Coronary artery (tissue), 2 donors: ENCODE results near the gene MAPK10.
"Not testable (repeated sequence)": the region's sequence is repeated elsewhere in the genome, so short reads cannot be mapped to it uniquely, and the experiment has no call there.

ENCODE experiments used
- DNase-seq: peaks from one replicate; pipeline ENCODE4 v3.0.0-alpha.2; 2017; ENCODE audit warnings: low spot score
- H3K27ac ChIP-seq, 2 donors: fragments of 200-600 bp; sonication (generic); one replicate each; pipeline ENCODE4 v1.5.1; 2016 to 2019
- H3K4me3 ChIP-seq: fragments of 200-600 bp; sonication (generic); 2 replicates; pipeline ENCODE4 v1.5.1; 2016; ENCODE audit warnings: mild to moderate bottlenecking, moderate library complexity
- CTCF ChIP-seq: fragments of 200-600 bp; sonication (generic); IDR thresholded peaks from one replicate; pipeline ENCODE4 v1.5.1; 2019; ENCODE audit warnings: antibody characterized with exemption

The MAPK10 gene

GRCh38 chr4:85966373-85966772 is 393.5 kb downstream of the MAPK10 start:
- Histone ChIP-seq H3K27ac (peak overlapping the region in 1 of 2 donors; percentile 6), H3K4me3 (no peak overlapping the region)
- DNase-seq: no peak
- no peak for TF ChIP-seq CTCF

DNA sequence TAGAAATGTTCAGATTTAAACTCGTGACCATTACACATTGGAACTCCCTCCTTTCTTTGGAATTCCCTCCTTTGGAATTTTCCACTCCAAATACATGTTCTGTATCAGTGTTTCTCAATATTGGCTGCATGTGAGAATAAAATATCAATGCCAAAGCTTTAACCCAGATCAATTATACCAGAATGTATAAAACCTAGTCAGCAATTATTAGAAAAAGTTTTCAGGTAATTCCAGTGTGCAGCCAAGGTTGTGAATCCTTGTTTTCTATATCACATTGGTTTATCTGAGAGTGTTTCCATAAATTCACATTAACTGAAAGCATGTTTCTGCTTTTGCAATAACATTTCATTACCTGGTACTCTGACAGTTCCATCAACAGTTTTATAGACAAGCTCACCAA is 394.3 kb downstream of the MAPK10 start:
- Histone ChIP-seq H3K4me3 (no peak overlapping the region), H3K27ac (peak overlapping the region in 1 of 2 donors; percentile 6)
- DNase-seq: no peak
- no peak for TF ChIP-seq CTCF

GRCh38 chr4:85965017-85965416 is 394.8 kb downstream of the MAPK10 start:
- not testable (repeated sequence) for DNase-seq, H3K27ac ChIP-seq, H3K4me3 ChIP-seq

DNA sequence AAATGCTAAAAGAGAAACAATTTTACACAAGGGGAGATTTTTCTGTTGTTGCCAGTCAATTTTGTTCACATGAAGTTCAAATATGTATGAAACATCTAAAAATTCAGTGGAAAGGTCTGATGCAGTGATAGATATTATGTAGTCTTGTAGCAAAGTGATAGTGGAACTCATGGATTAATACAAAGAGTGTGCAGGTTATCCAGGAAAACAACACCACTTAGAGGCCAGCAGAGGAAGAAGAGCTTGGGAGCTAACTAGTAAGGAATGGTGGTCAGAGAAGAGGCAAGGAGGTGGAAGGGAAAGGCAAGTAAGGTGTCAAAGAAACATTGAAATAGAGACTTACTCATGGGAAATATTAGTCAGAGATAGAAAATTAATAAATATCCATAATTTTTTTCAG is 395.6 kb downstream of the MAPK10 start:
- no peak for TF ChIP-seq CTCF
- Histone ChIP-seq H3K4me3 (no peak overlapping the region), H3K27ac (no peak overlapping the region)
- DNase-seq: no peak

GRCh38 chr4:85963231-85963630 is 396.6 kb downstream of the MAPK10 start:
- TF ChIP-seq CTCF: no peak
- Histone ChIP-seq H3K4me3 (no peak overlapping the region), H3K27ac (no peak overlapping the region)
- no peak for DNase-seq

DNA sequence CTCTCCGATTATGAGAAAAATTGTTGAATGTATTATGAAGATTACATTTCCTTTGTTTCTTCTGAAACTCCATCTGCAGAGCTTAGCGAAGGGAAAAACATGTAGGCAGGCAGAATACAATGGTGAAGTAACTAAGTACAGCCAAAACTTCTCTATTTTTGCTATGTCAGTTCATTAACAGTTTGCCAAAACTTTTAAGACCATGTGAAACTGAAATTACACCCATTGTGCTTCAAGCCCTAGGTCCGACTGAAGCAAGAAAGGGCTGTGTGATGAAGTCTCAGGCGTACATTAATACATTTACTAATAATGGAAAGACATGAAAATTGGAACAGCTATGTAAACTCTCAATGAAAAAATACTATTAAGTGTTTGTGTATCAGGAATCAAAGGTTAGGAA is 398.0 kb downstream of the MAPK10 start:
- Histone ChIP-seq H3K4me3 (no peak overlapping the region), H3K27ac (no peak overlapping the region)
- no peak for TF ChIP-seq CTCF
- no peak for DNase-seq

DNA sequence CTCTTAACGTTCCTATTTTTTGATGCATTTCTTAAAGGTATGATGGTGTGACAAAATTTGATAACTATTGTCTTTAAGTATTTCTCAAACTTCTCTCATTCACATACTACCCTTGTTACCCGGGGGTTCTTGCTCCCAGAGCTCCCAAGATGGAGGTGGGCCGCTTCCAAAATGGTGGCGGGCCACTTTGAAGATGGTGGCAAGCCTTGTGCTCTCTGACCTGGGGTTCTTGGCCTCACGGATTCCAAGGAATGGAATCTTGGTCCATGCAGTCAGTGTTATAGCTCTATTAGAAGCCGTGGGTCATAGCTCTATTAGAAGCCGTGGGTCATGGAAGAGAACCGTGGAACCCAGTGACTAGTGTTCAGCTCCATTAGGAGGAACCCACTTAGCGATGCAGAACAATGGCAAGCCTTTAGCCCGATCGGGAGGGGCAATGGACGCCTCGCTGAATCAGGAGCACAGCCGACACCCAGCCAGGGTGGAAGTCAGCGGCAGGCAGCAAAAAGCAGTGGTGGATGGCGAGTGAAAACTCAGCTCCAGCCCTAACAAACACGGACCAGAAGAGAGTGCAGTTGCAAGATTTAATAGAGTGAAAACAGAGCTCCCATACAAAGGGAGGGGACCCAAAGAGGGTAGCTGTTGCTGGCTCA is 403.4 kb downstream of the MAPK10 start:
- no peak for TF ChIP-seq CTCF
- DNase-seq: no peak
- no peak overlapping the region for H3K4me3 ChIP-seq
- no peak overlapping the region for H3K27ac ChIP-seq
